AG09319 (cell line): ENCODE results near the gene EIPR1.

Source experiments
- DNase-seq: peaks from one replicate; pipeline ENCODE4 v3.0.0-alpha.2; 2010; ENCODE audit warnings: low read depth; ENCODE audit errors: extremely low read depth
- CTCF ChIP-seq: IDR thresholded peaks from 2 replicates; pipeline ENCODE4 v1.5.1; 2011; ENCODE audit warnings: low read depth, mild to moderate bottlenecking, inconsistent platforms, low read length, moderate library complexity

The EIPR1 gene

GRCh38 chr2:3319745-3320566 is 57.7 kb downstream of the EIPR1 start:
- TF ChIP-seq CTCF = no peak
- DNase-seq = no peak

- no peak for DNase-seq
- TF ChIP-seq CTCF = no peak
These were observed 58.5 kb downstream of the EIPR1 start for GRCh38 chr2:3319134-3319533.

GRCh38 chr2:3317871-3318590 is 59.6 kb downstream of the EIPR1 start:
- TF ChIP-seq CTCF = no peak
- DNase-seq = no peak

GRCh38 chr2:3317277-3317685 is 60.3 kb downstream of the EIPR1 start:
- DNase-seq = no peak
- TF ChIP-seq CTCF = no peak

- DNase-seq = no peak
- no peak for TF ChIP-seq CTCF
These were observed 61.0 kb downstream of the EIPR1 start for GRCh38 chr2:3316456-3317276.

GRCh38 chr2:3314626-3315025 is 63.0 kb downstream of the EIPR1 start:
- no peak for DNase-seq
- TF ChIP-seq CTCF = no peak
